GM10248 (cell line): Measurements from ENCODE around the gene SNX32.

Experiments used
- CTCF ChIA-PET: fragments of 300-600 bp; sonication (Branson Sonifier 250); formaldehyde crosslinking; extraction: SDS; loops from one replicate; lab custom pipeline; 2021; ENCODE audit warnings: antibody characterized with exemption; lab: Yijun Ruan, JAX
- POLR2A ChIA-PET: fragments of 350-650 bp; sonication (Branson Sonifier 250); formaldehyde crosslinking; extraction: SDS; loops from one replicate; lab custom pipeline; 2020; ENCODE audit warnings: antibody characterized with exemption; lab: Yijun Ruan, JAX
- DNase-seq: peaks from one replicate; pipeline ENCODE4 v3.0.0; 2012; ENCODE audit errors: extremely low spot score
- CTCF ChIP-seq: IDR thresholded peaks from 2 replicates; pipeline ENCODE4 v1.5.1; 2012; ENCODE audit warnings: mild to moderate bottlenecking, low read depth; ENCODE audit errors: extremely low read depth, missing control alignments, control extremely low read depth

Gene SNX32

GRCh38 chr11:65868907-65869306 is 35.1 kb downstream of the SNX32 start:
- POLR2A ChIA-PET: interaction anchor here (1.0 to 1.6 kb wide), 4 partner anchors 9 to 22 kb away, joined by 3 to 5 read pairs (median 4); partner anchors contain the start of genes CCDC85B, CFL1 and MUS81
- TF ChIP-seq CTCF: no peak
- CTCF ChIA-PET: interaction anchor here (1.1 to 17.2 kb wide), 3 partner anchors 8 to 18 kb away, joined by 3 to 535 read pairs (median 133); partner anchors contain the start of genes CCDC85B, CFL1, CTSW and FIBP
- no peak for DNase-seq

- ChIA-PET CTCF (interaction anchor here (0.6 to 17.2 kb wide), 3 partner anchors 9 to 37 kb away, joined by 3 to 535 read pairs (median 133); partner anchors contain the start of genes CCDC85B, CFL1, CTSW and FIBP), POLR2A (interaction anchor here (1.0 to 1.5 kb wide), 2 partner anchors 10 to 21 kb away, joined by 3 to 5 read pairs; partner anchors contain the start of genes CCDC85B and MUS81)
- no peak for TF ChIP-seq CTCF
- DNase-seq: no peak
Measured at GRCh38 chr11:65869643-65870306, 36.0 kb downstream of the SNX32 start.

- no peak for TF ChIP-seq CTCF
- DNase-seq: no peak
- CTCF ChIA-PET: interaction anchor here (0.6 to 17.2 kb wide), 3 partner anchors 10 to 37 kb away, joined by 3 to 535 read pairs (median 133); partner anchors contain the start of genes CCDC85B, CFL1, CTSW and FIBP
- POLR2A ChIA-PET: interaction anchor here (1.0 to 1.7 kb wide), 3 partner anchors 11 to 12 kb away, joined by 3 to 7 read pairs (median 5); partner anchors contain the start of genes CFL1 and MUS81
Measured at GRCh38 chr11:65870307-65870658, 36.5 kb downstream of the SNX32 start.

GRCh38 chr11:65870706-65871681 is 37.2 kb downstream of the SNX32 start:
- no peak for DNase-seq
- CTCF ChIA-PET: interaction anchor here (1.0 to 17.2 kb wide), 6 partner anchors 10 to 152 kb away, joined by 3 to 535 read pairs (median 8); partner anchors contain the start of genes AP5B1, CCDC85B, CFL1 and CTSW
- POLR2A ChIA-PET: interaction anchor here (1.1 to 1.7 kb wide), 4 partner anchors 10 to 20 kb away, joined by 5 to 7 read pairs (median 5); partner anchors contain the start of gene CFL1
- no peak for TF ChIP-seq CTCF

- TF ChIP-seq CTCF: no peak
- no peak for DNase-seq
- CTCF ChIA-PET: interaction anchor here (1.0 to 17.2 kb wide), 6 partner anchors 11 to 151 kb away, joined by 3 to 535 read pairs (median 8); partner anchors contain the start of genes AP5B1, CCDC85B, CFL1 and CTSW
- POLR2A ChIA-PET: interaction anchor here (1.1 to 1.7 kb wide), 4 partner anchors 11 to 21 kb away, joined by 5 to 7 read pairs (median 5); partner anchors contain the start of gene CFL1
Measured at GRCh38 chr11:65871811-65872548, 38.2 kb downstream of the SNX32 start.
